Stomach (tissue), 4 donors: ENCODE measurements around the gene PLPP4.

Experiments used
- EP300 ChIP-seq: sonication (generic); formaldehyde crosslinking; IDR thresholded peaks from one replicate; pipeline ENCODE4 v1.6.1; 2017; ENCODE audit warnings: antibody characterized with exemption
- TF ChIP-seq, protein P1 (sequence below), 7 experiments: fragments of 450-650 bp in 4 of 7; fragments of 200-600 bp in 3 of 7; sonication (generic) in 3 of 7; IDR thresholded peaks; one replicate each; pipeline ENCODE4 v1.5.1; 2016 to 2019; ENCODE audit warnings: antibody characterized with exemption in 7 of 7, control low read depth in 2 of 7, mild to moderate bottlenecking in 1 of 7

DNA sequence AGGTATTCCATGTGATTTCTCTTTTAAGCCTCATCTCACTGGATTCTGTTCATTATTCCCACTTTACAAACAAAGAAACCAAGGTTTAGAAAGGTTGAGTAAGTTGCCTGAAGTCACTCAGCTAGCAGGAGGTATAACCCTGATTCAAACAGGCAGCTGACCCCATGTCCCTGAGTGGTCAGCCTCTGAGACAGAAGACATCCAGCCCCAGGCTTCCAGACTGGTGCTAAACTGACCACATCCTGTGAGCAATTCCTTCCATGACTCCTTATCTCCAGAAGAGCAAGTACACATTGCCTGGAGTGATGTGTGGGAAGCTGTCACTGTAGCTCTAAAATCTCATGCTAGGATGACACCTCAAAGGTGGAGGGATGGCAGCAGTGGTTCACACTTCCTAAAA is 3.7 kb downstream of the PLPP4 start:
- TF ChIP-seq, protein P1, sequence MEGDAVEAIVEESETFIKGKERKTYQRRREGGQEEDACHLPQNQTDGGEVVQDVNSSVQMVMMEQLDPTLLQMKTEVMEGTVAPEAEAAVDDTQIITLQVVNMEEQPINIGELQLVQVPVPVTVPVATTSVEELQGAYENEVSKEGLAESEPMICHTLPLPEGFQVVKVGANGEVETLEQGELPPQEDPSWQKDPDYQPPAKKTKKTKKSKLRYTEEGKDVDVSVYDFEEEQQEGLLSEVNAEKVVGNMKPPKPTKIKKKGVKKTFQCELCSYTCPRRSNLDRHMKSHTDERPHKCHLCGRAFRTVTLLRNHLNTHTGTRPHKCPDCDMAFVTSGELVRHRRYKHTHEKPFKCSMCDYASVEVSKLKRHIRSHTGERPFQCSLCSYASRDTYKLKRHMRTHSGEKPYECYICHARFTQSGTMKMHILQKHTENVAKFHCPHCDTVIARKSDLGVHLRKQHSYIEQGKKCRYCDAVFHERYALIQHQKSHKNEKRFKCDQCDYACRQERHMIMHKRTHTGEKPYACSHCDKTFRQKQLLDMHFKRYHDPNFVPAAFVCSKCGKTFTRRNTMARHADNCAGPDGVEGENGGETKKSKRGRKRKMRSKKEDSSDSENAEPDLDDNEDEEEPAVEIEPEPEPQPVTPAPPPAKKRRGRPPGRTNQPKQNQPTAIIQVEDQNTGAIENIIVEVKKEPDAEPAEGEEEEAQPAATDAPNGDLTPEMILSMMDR (IDR thresholded peaks at IDR 0.05) = no peak
- no peak for TF ChIP-seq EP300
